HEK293T (cell line): ENCODE results near the gene CRTC2.

ENCODE experiments used
- CTCF ChIA-PET: fragments of 350-600 bp; formaldehyde crosslinking; extraction: SDS; loops from one replicate; lab custom pipeline; 2021; ENCODE audit warnings: antibody characterized with exemption, inconsistent platforms; lab: Yijun Ruan, JAX
- POLR2A ChIA-PET: fragments of 350-600 bp; formaldehyde crosslinking; extraction: SDS; loops from one replicate; lab custom pipeline; 2020; ENCODE audit warnings: antibody characterized with exemption, inconsistent platforms; lab: Yijun Ruan, JAX
- DNase-seq: peaks from one replicate; pipeline ENCODE4 v3.0.0; 2012; ENCODE audit warnings: mixed read lengths; ENCODE audit errors: extremely low spot score
- ARNT ChIP-seq: fragments of 450-650 bp; IDR thresholded peaks from 2 replicates; pipeline ENCODE4 v1.6.1; 2017; ENCODE audit warnings: mild to moderate bottlenecking
- BHLHE40 ChIP-seq: fragments of 450-650 bp; IDR thresholded peaks from 2 replicates; pipeline ENCODE4 v1.6.1; 2016; ENCODE audit warnings: mild to moderate bottlenecking, moderate library complexity, borderline replicate concordance
- CTBP1 ChIP-seq: fragments of 450-650 bp; IDR thresholded peaks from 2 replicates; pipeline ENCODE4 v1.6.1; 2016; ENCODE audit warnings: borderline replicate concordance
- ELF4 ChIP-seq: fragments of 450-650 bp; IDR thresholded peaks from 2 replicates; pipeline ENCODE4 v1.6.1; 2017; ENCODE audit warnings: antibody characterized with exemption
- FOXA1 ChIP-seq: fragments of 450-650 bp; IDR thresholded peaks from 2 replicates; pipeline ENCODE4 v1.6.1; 2016; ENCODE audit warnings: mild to moderate bottlenecking
- FOXK2 ChIP-seq: fragments of 450-650 bp; IDR thresholded peaks from 2 replicates; pipeline ENCODE4 v1.6.1; 2016; ENCODE audit warnings: mild to moderate bottlenecking
- FOXM1 ChIP-seq: fragments of 450-650 bp; IDR thresholded peaks from 2 replicates; pipeline ENCODE4 v1.6.1; 2017; ENCODE audit warnings: mild to moderate bottlenecking, borderline replicate concordance
- HDGF ChIP-seq: fragments of 450-650 bp; IDR thresholded peaks from 2 replicates; pipeline ENCODE4 v1.6.1; 2017; ENCODE audit warnings: antibody characterized with exemption, borderline replicate concordance
- L3MBTL2 ChIP-seq: fragments of 450-650 bp; conservative IDR thresholded peaks from 2 replicates; pipeline ENCODE4 v1.6.1; 2016; ENCODE audit warnings: mild to moderate bottlenecking
- LEF1 ChIP-seq: fragments of 450-650 bp; IDR thresholded peaks from 2 replicates; pipeline ENCODE4 v1.6.1; 2017; ENCODE audit warnings: mild to moderate bottlenecking, borderline replicate concordance
- NFRKB ChIP-seq: fragments of 450-650 bp; IDR thresholded peaks from 2 replicates; pipeline ENCODE4 v1.6.1; 2016; ENCODE audit warnings: mild to moderate bottlenecking, moderate library complexity
- SP1 ChIP-seq: fragments of 450-650 bp; IDR thresholded peaks from 2 replicates; pipeline ENCODE4 v1.6.1; 2017
- SUZ12 ChIP-seq: fragments of 450-650 bp; IDR thresholded peaks from 2 replicates; pipeline ENCODE4 v1.6.1; 2016; ENCODE audit warnings: mild to moderate bottlenecking
- TARDBP ChIP-seq: fragments of 450-650 bp; IDR thresholded peaks from 2 replicates; pipeline ENCODE4 v1.6.1; 2016
- ZNF384 ChIP-seq: fragments of 450-650 bp; IDR thresholded peaks from 2 replicates; pipeline ENCODE4 v1.6.1; 2016
- TF ChIP-seq, protein P1 (sequence below): fragments of 450-650 bp; IDR thresholded peaks from 2 replicates; pipeline ENCODE4 v1.6.1; 2016

Gene CRTC2

DNA sequence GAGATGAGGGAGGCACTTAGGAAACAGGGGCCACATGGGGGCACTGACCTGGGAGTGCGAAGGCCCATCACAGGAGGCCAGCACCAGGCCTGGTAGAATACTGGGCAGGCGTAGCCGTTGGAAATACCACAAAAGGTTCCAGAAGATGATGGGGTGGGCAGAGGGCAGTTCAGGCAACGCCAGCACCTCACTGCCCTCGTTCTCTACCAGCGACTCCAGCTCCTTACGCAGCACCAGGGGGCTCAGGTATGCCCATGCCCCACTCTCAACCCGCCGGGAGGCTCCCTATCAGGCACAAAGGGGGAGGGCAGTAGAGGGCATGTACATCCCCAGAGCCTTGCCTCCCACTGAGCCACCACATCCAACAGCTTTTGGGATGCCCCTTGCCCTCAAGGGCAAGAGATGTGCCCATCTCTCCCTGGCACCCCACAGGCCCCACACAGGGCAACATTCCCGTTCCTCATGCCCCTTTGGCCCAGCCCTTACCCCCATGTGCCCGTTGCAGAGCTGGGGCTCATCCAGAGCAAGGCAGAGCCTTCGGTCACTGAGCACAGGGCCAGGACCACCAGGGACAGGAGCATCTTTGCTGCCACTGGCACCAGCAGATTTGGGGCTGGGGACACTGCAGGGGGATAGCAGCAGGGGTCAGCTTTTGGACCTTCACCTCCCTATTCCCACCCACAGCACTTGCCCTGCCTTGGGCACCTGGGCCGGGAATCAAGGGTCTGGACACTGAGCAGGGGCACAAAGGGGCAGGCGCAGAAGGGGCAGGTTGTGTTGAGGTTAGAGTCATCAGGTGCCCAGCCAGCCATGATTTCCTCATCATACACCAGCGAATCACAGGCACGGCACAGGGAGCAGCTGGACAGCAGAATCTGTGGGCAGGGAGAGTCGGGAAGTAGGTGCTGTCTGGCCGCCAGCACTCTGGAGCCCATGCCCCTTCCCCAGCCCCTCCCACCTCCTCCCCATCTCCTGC, 26.0 kb downstream of the CRTC2 start:
- POLR2A ChIA-PET = no interaction called here
- no peak for TF ChIP-seq TARDBP
- CTCF ChIA-PET = no interaction called here
- no peak for DNase-seq

- POLR2A ChIA-PET = interaction anchor here (1.1 to 2.6 kb wide), 7 partner anchors 10 to 61 kb away, joined by 3 to 16 read pairs (median 6); partner anchors contain the start of genes CREB3L4, DENND4B, RAB13 and RPS27
- TF ChIP-seq ELF4 (no peak), FOXM1 (no peak), ZNF384 (no peak), LEF1 (no peak), CTBP1 (no peak), ARNT (no peak), FOXK2 (no peak), FOXA1 (no peak), NFRKB (no peak), L3MBTL2 (no peak), BHLHE40 (no peak), SP1 (no peak), SUZ12 (no peak), HDGF (no peak), TARDBP (no peak)
- TF ChIP-seq, protein P1, sequence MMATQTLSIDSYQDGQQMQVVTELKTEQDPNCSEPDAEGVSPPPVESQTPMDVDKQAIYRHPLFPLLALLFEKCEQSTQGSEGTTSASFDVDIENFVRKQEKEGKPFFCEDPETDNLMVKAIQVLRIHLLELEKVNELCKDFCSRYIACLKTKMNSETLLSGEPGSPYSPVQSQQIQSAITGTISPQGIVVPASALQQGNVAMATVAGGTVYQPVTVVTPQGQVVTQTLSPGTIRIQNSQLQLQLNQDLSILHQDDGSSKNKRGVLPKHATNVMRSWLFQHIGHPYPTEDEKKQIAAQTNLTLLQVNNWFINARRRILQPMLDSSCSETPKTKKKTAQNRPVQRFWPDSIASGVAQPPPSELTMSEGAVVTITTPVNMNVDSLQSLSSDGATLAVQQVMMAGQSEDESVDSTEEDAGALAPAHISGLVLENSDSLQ = no peak
- CTCF ChIA-PET = interaction anchor here (0.6 to 1.6 kb wide), 3 partner anchors 8 to 57 kb away, joined by 3 to 9 read pairs (median 4); partner anchors contain the start of gene DENND4B
- no peak for DNase-seq
Measured at GRCh38 chr1:153929981-153930948, 28.1 kb downstream of the CRTC2 start.

DNA sequence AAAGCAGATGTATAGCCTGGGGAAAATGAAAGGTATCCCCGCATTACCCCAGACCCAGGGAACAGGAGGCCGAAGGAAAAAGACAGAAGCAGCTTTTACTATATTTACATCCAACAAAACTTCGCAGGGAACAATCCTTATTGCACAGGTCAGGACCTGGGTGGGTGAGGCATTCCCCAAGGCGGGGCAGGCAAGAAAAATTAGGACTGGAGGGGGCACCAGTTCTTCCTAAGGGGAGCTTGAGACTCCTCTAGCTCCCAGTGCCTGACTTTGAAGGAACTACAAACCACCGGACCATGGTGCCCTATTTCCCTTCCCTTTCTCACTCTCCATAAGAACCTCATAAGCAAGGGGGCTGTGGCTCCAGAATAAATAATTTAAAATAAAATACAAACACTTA, 29.0 kb downstream of the CRTC2 start:
- ChIA-PET CTCF (interaction anchor here (1.0 to 1.6 kb wide), 2 partner anchors 17 to 58 kb away, joined by 4 to 9 read pairs; partner anchors contain the start of gene DENND4B), POLR2A (interaction anchor here (1.1 to 2.6 kb wide), 7 partner anchors 11 to 61 kb away, joined by 3 to 16 read pairs (median 6); partner anchors contain the start of genes CREB3L4, DENND4B, RAB13 and RPS27)
- DNase-seq = no peak
- no peak for TF ChIP-seq BHLHE40
- TF ChIP-seq, protein P1 = no peak
- TF ChIP-seq FOXA1 = no peak
- TF ChIP-seq FOXM1 = no peak
- no peak for TF ChIP-seq HDGF
- TF ChIP-seq ZNF384 = no peak
- no peak for TF ChIP-seq SUZ12
- TF ChIP-seq CTBP1 = no peak
- no peak for TF ChIP-seq FOXK2
- no peak for TF ChIP-seq SP1
- no peak for TF ChIP-seq ELF4
- TF ChIP-seq NFRKB = no peak
- no peak for TF ChIP-seq ARNT

DNA sequence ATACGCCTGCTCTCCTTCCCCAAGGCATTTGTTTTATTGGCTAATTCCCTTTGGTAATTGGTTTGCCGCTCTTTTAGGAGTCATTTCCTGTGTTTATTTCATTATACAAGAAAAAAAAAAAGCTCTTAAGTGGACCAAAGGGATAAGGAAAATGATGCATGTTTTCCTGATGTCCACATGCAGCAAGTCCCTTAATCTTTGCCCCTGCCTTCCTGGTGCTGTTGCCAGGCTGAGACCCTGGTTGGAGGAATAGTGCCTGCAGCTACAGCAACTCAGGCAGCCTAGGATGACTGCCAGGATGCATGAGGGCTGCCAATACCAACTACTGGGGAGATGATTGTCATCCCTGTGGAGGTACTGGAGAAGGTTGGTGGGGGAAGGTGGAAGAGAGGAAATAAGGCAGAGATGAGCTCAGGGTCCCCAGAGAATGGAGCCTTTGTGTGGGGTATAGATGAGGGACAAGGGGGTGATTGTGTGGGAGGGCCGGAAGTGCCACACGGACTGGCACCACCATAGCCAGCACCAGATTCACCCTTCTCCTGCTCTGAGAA, 29.5 kb downstream of the CRTC2 start:
- DNase-seq = no peak
- CTCF ChIA-PET = interaction anchor here (1.0 to 1.6 kb wide), 2 partner anchors 18 to 58 kb away, joined by 4 to 9 read pairs; partner anchors contain the start of gene DENND4B
- POLR2A ChIA-PET = interaction anchor here (0.9 to 2.6 kb wide), 8 partner anchors 9 to 62 kb away, joined by 3 to 16 read pairs (median 6); partner anchors contain the start of genes CREB3L4, DENND4B, RAB13 and RPS27
- TF ChIP-seq BHLHE40 = no peak
- no peak for TF ChIP-seq ZNF384
- TF ChIP-seq, protein P1 = no peak
- no peak for TF ChIP-seq CTBP1
- no peak for TF ChIP-seq NFRKB
- no peak for TF ChIP-seq LEF1
- no peak for TF ChIP-seq SP1
- TF ChIP-seq FOXA1 = no peak
- no peak for TF ChIP-seq L3MBTL2
- no peak for TF ChIP-seq FOXM1
- TF ChIP-seq HDGF = no peak
- no peak for TF ChIP-seq ELF4
- TF ChIP-seq ARNT = no peak
- TF ChIP-seq FOXK2 = no peak
- no peak for TF ChIP-seq TARDBP
- TF ChIP-seq SUZ12 = no peak

GRCh38 chr1:153928245-153928644, 30.2 kb downstream of the CRTC2 start:
- no peak for TF ChIP-seq NFRKB
- ChIA-PET CTCF (no interaction called here), POLR2A (interaction anchor here (0.9 to 2.6 kb wide), 5 partner anchors 9 to 39 kb away, joined by 3 to 16 read pairs (median 7); partner anchors contain the start of gene CREB3L4)
- no peak for DNase-seq
